IPS DF 6.9 (cell line): ENCODE data around the gene MOAP1.

Experiments
- DNase-seq: peaks from one replicate; pipeline ENCODE4 v3.0.0-alpha.2; 2013; ENCODE audit warnings: low read depth, low spot score
- H3K27ac ChIP-seq: one replicate; pipeline ENCODE4 v1.5.1; 2013; ENCODE audit warnings: low read length, control low read depth
- H3K27me3 ChIP-seq: 2 replicates; pipeline ENCODE4 v1.6.1; 2013; ENCODE audit warnings: mild to moderate bottlenecking, low read length; ENCODE audit not compliant: control insufficient read depth, insufficient read depth
- H3K36me3 ChIP-seq: 2 replicates; pipeline ENCODE4 v1.6.1; 2013; ENCODE audit warnings: low read length; ENCODE audit not compliant: control insufficient read depth, insufficient read depth
- H3K4me1 ChIP-seq: 2 replicates; pipeline ENCODE4 v1.6.1; 2013; ENCODE audit warnings: low read length; ENCODE audit not compliant: control insufficient read depth, insufficient read depth
- H3K4me3 ChIP-seq: 2 replicates; pipeline ENCODE4 v1.5.1; 2013; ENCODE audit warnings: mild to moderate bottlenecking, low read length
- H3K9me3 ChIP-seq: 2 replicates; pipeline ENCODE4 v1.6.1; 2013; ENCODE audit warnings: low read length, inconsistent platforms; ENCODE audit not compliant: control insufficient read depth, insufficient read depth
- WGBS: extraction: QIAGEN DNeasy Blood & Tissue Kit; methylation state at CpG from one replicate; pipeline ENCODE4 v1.1.7; 2013; ENCODE audit warnings: mixed read lengths, missing lambda C conversion rate; ENCODE audit not compliant: insufficient read length, insufficient coverage; 5-methylcytosine and 5-hydroxymethylcytosine counted together

MOAP1 gene

GRCh38 chr14:93212432-93212831 is 27.7 kb upstream of the MOAP1 start:
- Histone ChIP-seq H3K27me3 (no peaks in the 10 kb centered on the region), H3K4me3 (no peak overlapping the region), H3K9me3 (no peaks in the 10 kb centered on the region), H3K4me1 (no peaks in the 10 kb centered on the region), H3K27ac (no peak overlapping the region), H3K36me3 (peaks cover 5% of the 10 kb centered on the region; the same call in 1 of the 2 replicates)
- WGBS: no CpG with 5 or more reads among the region's 3 CpGs
- no peak for DNase-seq

- Histone ChIP-seq H3K4me1 (no peaks in the 10 kb centered on the region), H3K36me3 (no peaks in the 10 kb centered on the region)
- no peak for DNase-seq
Observed at GRCh38 chr14:93207468-93208308, 23.0 kb upstream of the MOAP1 start.

GRCh38 chr14:93206793-93207467 is 22.2 kb upstream of the MOAP1 start, which contains the start of the genes GON7 and UBR7:
TSS of gene GON7 (minus strand) at chr14:93207065. CDS start at chr14:93207037, 28 bp downstream.
TSS of gene UBR7 (plus strand) at chr14:93207256. CDS start at chr14:93207292, 36 bp downstream.
- Histone ChIP-seq H3K4me3 (peak within 1 kb of the TSS; percentile 72; the same call in 1 of the 2 replicates), H3K36me3 (no peaks in the 10 kb centered on the region), H3K27ac (no peak within 1 kb of the TSS), H3K9me3 (no peaks in the 10 kb centered on the region), H3K4me1 (no peaks in the 10 kb centered on the region), H3K27me3 (no peaks in the 10 kb centered on the region)
- DNase-seq: peak; percentile 97
- no CpG with 5 or more reads among the region's 65 CpGs for WGBS

More at GRCh38 chr14:93207468-93208308, 23.0 kb upstream of the MOAP1 start:
- WGBS: no CpG with 5 or more reads among the region's 23 CpGs
- H3K27me3 ChIP-seq: no peaks in the 10 kb centered on the region
- H3K27ac ChIP-seq: no peak overlapping the region
- H3K4me3 ChIP-seq: peak overlapping the region; percentile 72; the same call in 1 of the 2 replicates
- H3K9me3 ChIP-seq: no peaks in the 10 kb centered on the region

- no peaks in the 10 kb centered on the region for H3K9me3 ChIP-seq
- no peaks in the 10 kb centered on the region for H3K4me1 ChIP-seq
- no CpG with 5 or more reads among the region's 7 CpGs for WGBS
- DNase-seq: no peak
- H3K4me3 ChIP-seq: no peak overlapping the region
- H3K36me3 ChIP-seq: no peaks in the 10 kb centered on the region
- H3K27ac ChIP-seq: no peak overlapping the region
- no peaks in the 10 kb centered on the region for H3K27me3 ChIP-seq
Observed at GRCh38 chr14:93201155-93201704, 16.5 kb upstream of the MOAP1 start.

GRCh38 chr14:93200553-93200952 is 15.9 kb upstream of the MOAP1 start:
- Histone ChIP-seq H3K4me3 (no peak overlapping the region), H3K27me3 (no peaks in the 10 kb centered on the region), H3K4me1 (no peaks in the 10 kb centered on the region), H3K27ac (no peak overlapping the region), H3K9me3 (no peaks in the 10 kb centered on the region), H3K36me3 (no peaks in the 10 kb centered on the region)
- no peak for DNase-seq
- WGBS: no CpG with 5 or more reads among the region's 5 CpGs

- Histone ChIP-seq H3K4me1 (no peaks in the 10 kb centered on the region), H3K27me3 (no peaks in the 10 kb centered on the region), H3K9me3 (no peaks in the 10 kb centered on the region), H3K27ac (no peak overlapping the region), H3K36me3 (no peaks in the 10 kb centered on the region), H3K4me3 (no peak overlapping the region)
- no CpG with 5 or more reads among the region's 4 CpGs for WGBS
- DNase-seq: no peak
Observed at GRCh38 chr14:93199031-93199430, 14.3 kb upstream of the MOAP1 start.

- H3K9me3 ChIP-seq: no peaks in the 10 kb centered on the region
- no peak for DNase-seq
- no CpG with 5 or more reads among the region's 1 CpG for WGBS
- no peaks in the 10 kb centered on the region for H3K4me1 ChIP-seq
- no peak overlapping the region for H3K4me3 ChIP-seq
- no peaks in the 10 kb centered on the region for H3K36me3 ChIP-seq
- H3K27me3 ChIP-seq: no peaks in the 10 kb centered on the region
- H3K27ac ChIP-seq: no peak overlapping the region
Observed at GRCh38 chr14:93195316-93195999, 10.8 kb upstream of the MOAP1 start.

GRCh38 chr14:93186956-93187355 is 2.3 kb upstream of the MOAP1 start:
- Histone ChIP-seq H3K27ac (no peak overlapping the region), H3K4me3 (no peak overlapping the region), H3K4me1 (no peaks in the 10 kb centered on the region), H3K9me3 (no peaks in the 10 kb centered on the region), H3K27me3 (no peaks in the 10 kb centered on the region), H3K36me3 (no peaks in the 10 kb centered on the region; the same call in 1 of the 2 replicates)
- no peak for DNase-seq
- WGBS: no CpG with 5 or more reads among the region's 3 CpGs

GRCh38 chr14:93186466-93186865 is 1.8 kb upstream of the MOAP1 start:
- Histone ChIP-seq H3K4me3 (no peak overlapping the region; the same call in 1 of the 2 replicates), H3K4me1 (no peaks in the 10 kb centered on the region), H3K27ac (no peak overlapping the region), H3K27me3 (no peaks in the 10 kb centered on the region), H3K36me3 (no peaks in the 10 kb centered on the region; the same call in 1 of the 2 replicates), H3K9me3 (no peaks in the 10 kb centered on the region)
- no peak for DNase-seq
- WGBS: no CpG with 5 or more reads among the region's 6 CpGs

GRCh38 chr14:93185349-93185720 is 638 bp upstream of the MOAP1 start:
- no peaks in the 10 kb centered on the region for H3K9me3 ChIP-seq
- H3K4me1 ChIP-seq: no peaks in the 10 kb centered on the region
- WGBS: no CpG with 5 or more reads among the region's 10 CpGs
- DNase-seq: no peak
- peak overlapping the region; percentile 95; the same call in 1 of the 2 replicates for H3K4me3 ChIP-seq
- no peaks in the 10 kb centered on the region; the same call in 1 of the 2 replicates for H3K36me3 ChIP-seq
- no peaks in the 10 kb centered on the region for H3K27me3 ChIP-seq
- H3K27ac ChIP-seq: no peak overlapping the region
